ENCODE data around the gene RPA3. TPM values are rescaled to one million over a fixed set of nuclear protein-coding genes. Genes with fewer than 3 reads are reported as not detected.

RPA3 gene
- total RNA-seq, 2 donors from 2014 or later = 28.2 to 29.5 TPM

GRCh38 chr7:7694542-7694941 is 23.9 kb downstream of the RPA3 start:
- 93% methylated on average over 3 of the region's 3 CpGs for WGBS
- TF ChIP-seq CTCF (IDR thresholded peaks at IDR 0.05) = no peak
- no peak for TF ChIP-seq POLR2AphosphoS5 (IDR thresholded peaks at IDR 0.05)
- no peak for TF ChIP-seq POLR2A (IDR thresholded peaks at IDR 0.05)
- no peak for DNase-seq (ENCODE audit: low spot score)
- Histone ChIP-seq H3K27me3 (replicated peaks; ENCODE audit: insufficient read depth) (no peaks in the 10 kb centered on the region), H3K9me3 (no peaks in the 10 kb centered on the region), H3K4me3 (no peak overlapping the region), H3K27ac (no peak overlapping the region), H3K4me1 (replicated peaks) (no peaks in the 10 kb centered on the region), H3K36me3 (no peaks in the 10 kb centered on the region)
- intact Hi-C loops (cut with DNase I) = no loop called here

- Histone ChIP-seq H3K9me3 (no peaks in the 10 kb centered on the region), H3K4me3 (no peak overlapping the region), H3K27ac (no peak overlapping the region), H3K27me3 (replicated peaks; ENCODE audit: insufficient read depth) (no peaks in the 10 kb centered on the region), H3K36me3 (no peaks in the 10 kb centered on the region), H3K4me1 (replicated peaks) (no peaks in the 10 kb centered on the region)
- intact Hi-C loops (cut with DNase I) = no loop called here
- no peak for DNase-seq (ENCODE audit: low spot score)
- TF ChIP-seq POLR2A (IDR thresholded peaks at IDR 0.05) (no peak), POLR2AphosphoS5 (IDR thresholded peaks at IDR 0.05) (no peak), CTCF (IDR thresholded peaks at IDR 0.05) (no peak)
Measured at GRCh38 chr7:7693881-7694280, 24.5 kb downstream of the RPA3 start.

- WGBS = 92% methylated on average over 4 of the region's 4 CpGs
- no peak overlapping the region for H3K4me3 ChIP-seq
- peak overlapping the region; percentile 63 for H3K27ac ChIP-seq
- no peaks in the 10 kb centered on the region for H3K9me3 ChIP-seq
- TF ChIP-seq POLR2A (IDR thresholded peaks at IDR 0.05) (no peak), CTCF (IDR thresholded peaks at IDR 0.05) (no peak), POLR2AphosphoS5 (IDR thresholded peaks at IDR 0.05) (no peak)
- no peaks in the 10 kb centered on the region for H3K4me1 ChIP-seq (replicated peaks)
- no peak for DNase-seq (ENCODE audit: low spot score)
- intact Hi-C loops (cut with DNase I) = no loop called here
- H3K36me3 ChIP-seq = no peaks in the 10 kb centered on the region
- no peaks in the 10 kb centered on the region for H3K27me3 ChIP-seq (replicated peaks; ENCODE audit: insufficient read depth)
Measured at GRCh38 chr7:7688956-7689355, 29.5 kb downstream of the RPA3 start.

GRCh38 chr7:7688310-7688709 is 30.1 kb downstream of the RPA3 start:
- intact Hi-C loops (cut with DNase I) = no loop called here
- Histone ChIP-seq H3K27ac (peak overlapping the region; percentile 63), H3K4me3 (no peak overlapping the region), H3K27me3 (replicated peaks; ENCODE audit: insufficient read depth) (no peaks in the 10 kb centered on the region), H3K4me1 (replicated peaks) (no peaks in the 10 kb centered on the region), H3K9me3 (no peaks in the 10 kb centered on the region), H3K36me3 (no peaks in the 10 kb centered on the region)
- no peak for DNase-seq (ENCODE audit: low spot score)
- no peak for TF ChIP-seq POLR2A (IDR thresholded peaks at IDR 0.05)
- TF ChIP-seq CTCF (IDR thresholded peaks at IDR 0.05) = no peak
- TF ChIP-seq POLR2AphosphoS5 (IDR thresholded peaks at IDR 0.05) = no peak
- 50% methylated on average over 6 of the region's 6 CpGs for WGBS

GRCh38 chr7:7687800-7688199 is 30.6 kb downstream of the RPA3 start:
- WGBS = 6% methylated on average over 1 of the region's 1 CpG
- H3K27ac ChIP-seq = peak overlapping the region; percentile 63
- intact Hi-C loops (cut with DNase I) = no loop called here

More at GRCh38 chr7:7687800-7688199, 30.6 kb downstream of the RPA3 start:
- Histone ChIP-seq H3K4me3 (no peak overlapping the region), H3K4me1 (replicated peaks) (no peaks in the 10 kb centered on the region), H3K9me3 (no peaks in the 10 kb centered on the region), H3K36me3 (no peaks in the 10 kb centered on the region), H3K27me3 (replicated peaks; ENCODE audit: insufficient read depth) (no peaks in the 10 kb centered on the region)
- no peak for DNase-seq (ENCODE audit: low spot score)
- TF ChIP-seq CTCF (IDR thresholded peaks at IDR 0.05) (no peak), POLR2A (IDR thresholded peaks at IDR 0.05) (no peak), POLR2AphosphoS5 (IDR thresholded peaks at IDR 0.05) (no peak)

Data from prostate gland (tissue), 2 donors.